OCI-LY1 (cell line): ENCODE results near the gene CUBN.

ENCODE experiments used
- H2AFZ ChIP-seq: fragments of 200-600 bp; sonication (generic), shearing (Covaris generic); 2 replicates; pipeline ENCODE4 v1.6.0; 2014; ENCODE audit warnings: antibody characterized with exemption, mild to moderate bottlenecking, low read length
- H3F3A ChIP-seq: fragments of 200-600 bp; sonication (generic), shearing (Covaris generic); 2 replicates; pipeline ENCODE4 v1.6.0; 2014; ENCODE audit warnings: mild to moderate bottlenecking, antibody characterized with exemption, low read length, moderate library complexity; ENCODE audit not compliant: insufficient read depth
- H3K27ac ChIP-seq: fragments of 200-600 bp; sonication (generic); 2 replicates; pipeline ENCODE4 v1.5.1; 2014; ENCODE audit warnings: low read length, mixed run types, mild to moderate bottlenecking, low read depth; ENCODE audit not compliant: poor library complexity, severe bottlenecking
- H3K27me3 ChIP-seq: fragments of 200-600 bp; sonication (generic); 2 replicates; pipeline ENCODE4 v1.6.0; 2014; ENCODE audit warnings: antibody characterized with exemption, mild to moderate bottlenecking, low read length, moderate library complexity; ENCODE audit not compliant: insufficient read depth
- H3K36me3 ChIP-seq: fragments of 200-600 bp; sonication (generic); 2 replicates; pipeline ENCODE4 v1.6.1; 2014; ENCODE audit warnings: mild to moderate bottlenecking, antibody characterized with exemption, low read length, moderate library complexity, mixed read lengths; ENCODE audit not compliant: insufficient read depth
- H3K4me1 ChIP-seq: fragments of 200-600 bp; sonication (generic); 2 replicates; pipeline ENCODE4 v1.5.1; 2014; ENCODE audit warnings: mild to moderate bottlenecking, low read length, moderate library complexity; ENCODE audit not compliant: insufficient read depth, severe bottlenecking
- H3K4me2 ChIP-seq: fragments of 200-600 bp; sonication (generic), shearing (Covaris generic); 2 replicates; pipeline ENCODE4 v1.6.1; 2014; ENCODE audit warnings: low read length
- H3K4me3 ChIP-seq: fragments of 200-600 bp; sonication (generic); 2 replicates; pipeline ENCODE4 v1.5.1; 2014; ENCODE audit warnings: low read length, low read depth, mild to moderate bottlenecking, mixed read lengths; ENCODE audit not compliant: poor library complexity, severe bottlenecking
- H3K79me2 ChIP-seq: fragments of 200-600 bp; shearing (Covaris generic); 2 replicates; pipeline ENCODE4 v1.6.1; 2016; ENCODE audit warnings: mixed run types, low read length, mixed read lengths; ENCODE audit not compliant: insufficient read depth
- H3K9ac ChIP-seq: fragments of 200-600 bp; sonication (generic), shearing (Covaris generic); 2 replicates; pipeline ENCODE4 v1.6.1; 2014; ENCODE audit warnings: mild to moderate bottlenecking, low read length, mixed read lengths
- H3K9me2 ChIP-seq: fragments of 200-600 bp; sonication (generic), shearing (Covaris generic); 2 replicates; pipeline ENCODE4 v1.6.1; 2014; ENCODE audit warnings: low read depth, mild to moderate bottlenecking, low read length, mixed read lengths
- H3K9me3 ChIP-seq: fragments of 200-600 bp; shearing (Covaris generic); 2 replicates; pipeline ENCODE4 v1.6.1; 2014; ENCODE audit warnings: low read length, mixed read lengths
- H4K20me1 ChIP-seq: fragments of 200-600 bp; sonication (generic), shearing (Covaris generic); 2 replicates; pipeline ENCODE4 v1.6.0; 2016; ENCODE audit warnings: mild to moderate bottlenecking, low read length; ENCODE audit not compliant: insufficient read depth
- CTCF ChIP-seq: fragments of 200-600 bp; sonication (generic), shearing (Covaris generic); IDR thresholded peaks from 2 replicates; pipeline ENCODE4 v1.5.1; 2017; ENCODE audit warnings: mild to moderate bottlenecking, antibody characterized with exemption, low read length, moderate library complexity, mixed read lengths
- EZH2 ChIP-seq: fragments of 200-600 bp; sonication (generic), shearing (Covaris generic); IDR thresholded peaks from 2 replicates; pipeline ENCODE4 v1.8.0; 2017; ENCODE audit warnings: borderline replicate concordance, mixed run types, mild to moderate bottlenecking, antibody characterized with exemption, low read length, moderate library complexity, mixed read lengths

The CUBN gene

GRCh38 chr10:17059197-17059688 lies 70.4 kb downstream of the CUBN start:
- H3K36me3 ChIP-seq = no peaks in the 10 kb centered on the region
- H3K27me3 ChIP-seq = no peaks in the 10 kb centered on the region
- no peaks in the 10 kb centered on the region for H3F3A ChIP-seq
- H3K9ac ChIP-seq = no peak overlapping the region
- H3K4me2 ChIP-seq = no peak overlapping the region
- no peaks in the 10 kb centered on the region for H3K79me2 ChIP-seq
- no peaks in the 10 kb centered on the region for H3K9me3 ChIP-seq
- no peaks in the 10 kb centered on the region for H3K4me1 ChIP-seq
- H3K9me2 ChIP-seq = no peaks in the 10 kb centered on the region
- H3K4me3 ChIP-seq = no peak overlapping the region
- no peak overlapping the region for H3K27ac ChIP-seq
- TF ChIP-seq EZH2 (no peak), CTCF (no peak)
- no peak overlapping the region for H2AFZ ChIP-seq
- H4K20me1 ChIP-seq = no peaks in the 10 kb centered on the region

- Histone ChIP-seq H3K4me2 (no peak overlapping the region), H3F3A (no peaks in the 10 kb centered on the region), H3K79me2 (no peaks in the 10 kb centered on the region), H4K20me1 (no peaks in the 10 kb centered on the region), H3K4me1 (no peaks in the 10 kb centered on the region), H3K9me2 (no peaks in the 10 kb centered on the region), H3K36me3 (no peaks in the 10 kb centered on the region), H3K27ac (no peak overlapping the region), H2AFZ (no peak overlapping the region), H3K9me3 (no peaks in the 10 kb centered on the region), H3K9ac (no peak overlapping the region), H3K27me3 (no peaks in the 10 kb centered on the region), H3K4me3 (no peak overlapping the region)
- TF ChIP-seq EZH2 = no peak
Measured at GRCh38 chr10:17058093-17058492, 71.5 kb downstream of the CUBN start.

GRCh38 chr10:17056781-17057428 lies 72.7 kb downstream of the CUBN start:
- Histone ChIP-seq H3K9ac (no peak overlapping the region), H3K27ac (no peak overlapping the region), H2AFZ (no peak overlapping the region), H3F3A (no peaks in the 10 kb centered on the region), H3K9me3 (no peaks in the 10 kb centered on the region), H4K20me1 (no peaks in the 10 kb centered on the region), H3K4me1 (no peaks in the 10 kb centered on the region), H3K27me3 (no peaks in the 10 kb centered on the region), H3K9me2 (no peaks in the 10 kb centered on the region), H3K4me2 (no peak overlapping the region), H3K79me2 (no peaks in the 10 kb centered on the region), H3K4me3 (no peak overlapping the region), H3K36me3 (no peaks in the 10 kb centered on the region)
- no peak for TF ChIP-seq CTCF
- no peak for TF ChIP-seq EZH2

GRCh38 chr10:17053513-17053912 lies 76.1 kb downstream of the CUBN start:
- no peak overlapping the region for H3K27ac ChIP-seq
- H2AFZ ChIP-seq = no peak overlapping the region
- H3K9me2 ChIP-seq = no peaks in the 10 kb centered on the region
- TF ChIP-seq EZH2 (no peak), CTCF (no peak)
- no peak overlapping the region for H3K4me2 ChIP-seq
- no peaks in the 10 kb centered on the region for H3F3A ChIP-seq
- no peaks in the 10 kb centered on the region for H3K4me1 ChIP-seq
- H4K20me1 ChIP-seq = no peaks in the 10 kb centered on the region
- no peaks in the 10 kb centered on the region for H3K79me2 ChIP-seq
- no peaks in the 10 kb centered on the region for H3K36me3 ChIP-seq
- no peak overlapping the region for H3K4me3 ChIP-seq
- no peaks in the 10 kb centered on the region for H3K9me3 ChIP-seq
- H3K27me3 ChIP-seq = no peaks in the 10 kb centered on the region
- H3K9ac ChIP-seq = no peak overlapping the region
